GM21526 (cell line): Measurements from ENCODE around the gene CAMSAP1.

Source experiments
- ATAC-seq: cut with Tn5 transposase; IDR thresholded peaks from one replicate; pipeline ENCODE4 v1.9.1; 2021; ENCODE audit warnings: moderate library complexity; ENCODE audit not compliant: unreplicated experiment, low FRiP score

Gene CAMSAP1

DNA sequence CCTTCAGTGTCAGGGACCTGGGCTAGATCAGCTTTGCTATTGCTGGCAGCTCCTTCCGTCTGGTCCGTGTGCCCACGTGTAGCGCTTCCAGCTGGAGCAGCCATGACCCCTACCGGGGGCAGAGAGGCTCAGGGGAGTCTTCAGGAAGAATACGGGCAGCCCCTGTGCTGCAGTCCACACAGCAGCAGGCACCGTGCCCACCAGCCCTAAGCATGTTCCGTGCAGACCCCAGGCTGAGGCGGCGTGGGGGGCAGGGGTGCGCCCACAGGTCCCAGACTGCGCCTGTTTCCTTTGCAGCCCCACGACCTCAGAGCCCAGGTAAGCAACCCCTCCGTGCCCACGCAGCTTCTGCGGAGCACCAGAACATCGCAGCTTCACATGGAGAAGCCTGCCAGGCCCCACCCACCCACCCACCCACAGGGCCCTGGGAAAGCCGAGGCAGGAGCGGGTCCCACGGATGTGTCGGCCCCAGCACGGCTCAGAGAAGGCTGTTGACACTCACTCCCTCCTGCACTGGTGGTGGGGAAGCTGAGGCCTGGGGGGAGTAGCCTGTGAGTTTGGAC is 122.3 kb downstream of the CAMSAP1 start:
- ATAC-seq = no peak

- ATAC-seq = no peak
These were observed 123.7 kb downstream of the CAMSAP1 start for GRCh38 chr9:135783540-135784245.

- no peak for ATAC-seq
These were observed 124.4 kb downstream of the CAMSAP1 start for GRCh38 chr9:135782946-135783345.

DNA sequence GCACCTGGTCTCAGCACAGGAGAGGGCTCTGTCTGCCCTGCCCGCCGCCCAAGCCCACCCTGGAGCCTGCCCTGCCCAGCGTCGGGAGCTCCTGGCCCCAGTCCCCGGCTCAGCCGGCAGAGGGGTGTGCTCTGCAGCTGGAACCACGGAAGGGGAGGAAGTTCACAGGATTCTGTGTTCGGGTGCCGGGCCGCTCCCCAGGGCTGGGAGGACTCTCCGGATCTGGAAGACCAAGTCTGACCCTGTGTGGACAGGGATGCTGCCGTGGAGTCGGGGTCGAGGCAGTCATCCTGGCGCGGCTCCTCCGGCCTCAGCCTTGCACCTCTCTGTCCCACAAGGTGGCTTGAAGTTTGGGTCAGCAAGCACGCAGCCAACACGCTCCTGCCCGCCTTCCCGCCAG is 126.7 kb downstream of the CAMSAP1 start:
- ATAC-seq = no peak

- ATAC-seq = no peak
These were observed 127.3 kb downstream of the CAMSAP1 start for GRCh38 chr9:135780086-135780485.

DNA sequence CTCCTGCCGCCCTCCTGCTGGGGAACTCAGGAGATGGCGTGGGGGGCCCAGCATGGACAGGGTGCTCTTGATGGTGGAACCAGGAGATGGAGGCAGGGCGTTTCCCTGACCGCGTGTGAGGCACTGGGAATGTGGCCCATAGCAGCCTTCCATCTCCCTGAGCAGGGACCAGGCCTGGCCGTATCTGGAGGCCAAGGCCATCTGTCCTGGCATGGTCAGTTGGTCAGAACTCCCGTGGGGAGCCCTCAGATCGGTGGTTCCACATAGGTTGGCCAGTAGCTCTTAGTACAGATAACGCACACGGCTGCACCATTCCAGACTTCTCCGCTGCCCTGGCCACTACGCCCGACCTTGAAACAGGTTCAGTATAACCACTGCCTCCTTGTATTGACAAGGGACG is 127.8 kb downstream of the CAMSAP1 start:
- ATAC-seq = no peak

DNA sequence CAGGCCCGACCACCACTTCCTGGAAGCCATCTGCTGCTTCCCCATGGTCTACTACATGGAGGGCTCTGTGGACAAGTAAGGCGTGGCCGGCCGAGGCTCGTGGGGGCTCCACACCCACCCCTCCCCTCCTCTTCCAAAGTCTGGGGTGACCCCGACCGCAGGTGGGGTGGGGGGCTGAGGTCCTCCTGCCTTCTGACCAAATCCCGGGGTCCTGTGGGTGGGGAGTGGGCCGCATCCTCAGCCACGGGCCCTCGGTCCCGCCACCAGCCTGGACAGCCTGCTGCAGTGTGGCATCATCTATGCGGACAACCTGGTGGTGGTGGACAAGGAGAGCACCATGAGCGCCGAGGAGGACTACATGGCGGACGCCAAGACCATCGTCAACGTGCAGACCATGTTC is 128.9 kb downstream of the CAMSAP1 start:
- ATAC-seq = no peak

- no peak for ATAC-seq
These were observed 129.6 kb downstream of the CAMSAP1 start for GRCh38 chr9:135777623-135778177.

DNA sequence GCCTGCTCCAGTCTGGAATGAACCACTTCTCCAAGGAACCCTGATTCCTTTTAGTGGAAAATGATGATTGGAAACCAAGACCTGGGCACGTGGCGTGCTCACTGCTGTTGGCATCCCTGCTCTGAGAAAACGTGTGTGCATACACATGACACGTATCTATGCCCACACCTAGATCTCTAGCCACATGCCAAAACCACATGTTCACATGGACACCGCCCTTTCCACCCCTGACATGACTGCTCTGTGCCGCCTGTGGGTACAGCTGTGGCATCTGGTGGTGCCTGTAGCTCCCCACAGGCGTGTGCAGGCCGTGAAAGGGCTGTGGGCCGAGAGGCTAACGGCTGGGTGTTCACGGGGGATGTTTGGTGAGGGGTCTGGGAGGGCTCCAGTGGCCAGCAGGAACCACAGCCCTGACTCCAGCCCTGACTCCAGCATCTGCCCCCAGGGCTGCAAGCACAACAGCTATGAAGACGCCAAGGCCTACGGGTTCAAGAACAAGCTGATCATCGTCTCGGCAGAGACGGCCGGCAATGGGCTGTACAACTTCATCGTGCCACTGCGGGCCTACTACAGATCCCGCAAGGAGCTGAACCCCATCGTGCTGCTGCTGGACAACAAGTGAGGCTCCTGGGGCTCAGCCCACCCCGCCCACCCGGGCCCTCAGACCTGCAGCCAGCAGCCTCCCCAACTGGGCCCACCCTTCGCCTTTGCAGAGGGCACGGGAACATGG is 130.3 kb downstream of the CAMSAP1 start:
- ATAC-seq = no peak

DNA sequence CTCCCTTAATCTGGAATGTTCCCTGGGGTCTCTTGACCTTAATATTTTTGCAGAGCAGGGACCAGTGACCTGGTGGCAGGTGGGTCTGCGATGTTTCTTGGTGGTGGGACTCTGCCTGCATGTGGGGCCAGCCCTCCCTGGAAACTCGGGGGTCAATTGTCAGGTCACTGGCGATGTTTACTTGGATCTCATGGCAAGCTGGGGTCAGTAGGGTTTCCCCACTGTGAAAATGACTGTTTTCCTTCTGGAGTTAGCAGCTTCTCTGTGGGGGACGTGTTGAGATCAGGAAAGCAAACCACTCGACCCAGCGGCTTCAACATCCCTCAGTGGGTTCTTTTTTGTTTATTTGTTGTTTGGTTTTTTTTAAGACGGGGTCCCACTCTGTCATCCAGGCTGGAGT is 131.4 kb downstream of the CAMSAP1 start:
- no peak for ATAC-seq

GRCh38 chr9:135774794-135775525 is 132.4 kb downstream of the CAMSAP1 start:
- no peak for ATAC-seq

GRCh38 chr9:135774239-135774747 is 133.1 kb downstream of the CAMSAP1 start:
- ATAC-seq = no peak

DNA sequence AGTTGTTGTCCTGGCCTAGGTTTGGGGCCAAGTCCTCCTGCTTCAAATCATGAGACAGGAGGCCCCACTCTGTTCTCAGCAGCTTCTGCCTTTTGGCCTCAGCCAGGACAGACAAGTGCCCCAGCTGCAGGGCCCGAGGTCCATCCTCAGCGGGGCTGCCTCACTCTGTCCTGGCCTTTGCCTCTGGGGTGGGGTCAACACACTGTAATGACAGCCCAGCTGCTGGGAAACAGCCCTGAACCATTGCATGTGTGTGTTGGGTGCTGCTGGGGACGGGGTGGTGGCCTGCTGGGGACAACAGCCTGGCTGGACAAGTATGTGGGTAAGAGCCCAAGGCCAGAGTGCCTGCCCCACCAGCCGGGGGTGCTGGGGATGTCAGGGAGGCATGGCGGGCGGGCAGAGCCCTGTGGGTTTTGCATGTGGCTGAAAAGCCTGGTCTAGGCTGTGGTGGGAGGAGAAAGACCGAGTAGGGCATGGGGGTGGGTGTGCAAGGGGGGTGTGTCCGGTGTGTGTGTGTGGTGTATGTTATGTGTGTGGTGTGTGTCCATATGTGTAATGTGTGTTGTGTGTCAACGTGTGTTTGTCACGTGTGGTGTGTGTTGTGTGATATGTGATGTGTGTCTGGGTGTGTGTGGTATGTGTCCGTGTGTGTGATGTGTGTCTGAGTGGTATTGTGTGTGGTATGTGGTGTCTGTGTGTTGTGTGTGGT is 133.7 kb downstream of the CAMSAP1 start:
- no peak for ATAC-seq

GRCh38 chr9:135772702-135773493 is 134.4 kb downstream of the CAMSAP1 start:
- no peak for ATAC-seq

- no peak for ATAC-seq
These were observed 135.2 kb downstream of the CAMSAP1 start for GRCh38 chr9:135772056-135772646.

DNA sequence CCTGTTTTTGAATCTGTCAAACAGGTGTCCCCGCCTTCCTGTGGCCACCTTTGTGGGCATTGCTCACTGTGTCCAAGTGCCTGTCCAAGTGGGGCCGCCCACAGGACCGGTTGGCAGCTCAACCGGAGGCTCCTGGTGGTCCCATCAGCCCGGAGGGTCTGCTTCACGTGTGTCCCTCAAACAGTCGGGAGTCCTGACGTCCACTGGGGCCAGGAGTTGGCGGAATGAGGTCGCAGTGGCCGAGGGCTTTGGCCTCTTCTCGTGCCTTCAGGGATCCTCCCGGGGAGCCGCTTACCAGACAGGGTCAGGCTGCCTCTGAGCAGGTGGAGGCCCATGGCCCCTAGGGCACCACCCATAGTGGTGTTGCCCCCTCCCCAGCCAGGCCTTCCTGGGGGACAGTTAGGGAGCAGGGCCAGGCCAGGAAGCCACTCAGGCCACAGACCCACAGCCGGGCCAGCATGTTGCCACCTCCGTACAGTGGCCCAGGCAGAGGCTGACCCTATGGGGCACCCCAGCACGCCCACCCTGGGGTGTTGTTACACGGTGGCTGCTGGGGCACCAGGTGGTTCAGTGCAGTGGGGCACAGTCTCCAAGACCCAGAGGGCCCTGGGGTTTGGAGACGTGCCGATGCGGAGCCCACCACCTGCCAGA is 135.8 kb downstream of the CAMSAP1 start:
- no peak for ATAC-seq

DNA sequence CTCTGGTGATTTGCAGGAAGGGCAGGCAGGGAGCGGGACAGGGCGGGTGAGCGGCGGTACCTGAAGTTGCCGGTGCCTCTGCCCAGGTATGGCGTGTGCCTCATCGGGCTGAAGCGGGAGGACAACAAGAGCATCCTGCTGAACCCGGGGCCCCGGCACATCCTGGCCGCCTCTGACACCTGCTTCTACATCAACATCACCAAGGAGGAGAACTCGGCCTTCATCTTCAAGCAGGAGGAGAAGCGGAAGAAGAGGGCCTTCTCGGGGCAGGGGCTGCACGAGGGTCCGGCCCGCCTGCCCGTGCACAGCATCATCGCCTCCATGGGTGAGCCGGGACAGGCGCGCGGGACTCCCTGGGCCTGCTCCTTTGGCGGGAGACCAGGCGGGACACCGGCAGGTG is 136.6 kb downstream of the CAMSAP1 start:
- no peak for ATAC-seq

DNA sequence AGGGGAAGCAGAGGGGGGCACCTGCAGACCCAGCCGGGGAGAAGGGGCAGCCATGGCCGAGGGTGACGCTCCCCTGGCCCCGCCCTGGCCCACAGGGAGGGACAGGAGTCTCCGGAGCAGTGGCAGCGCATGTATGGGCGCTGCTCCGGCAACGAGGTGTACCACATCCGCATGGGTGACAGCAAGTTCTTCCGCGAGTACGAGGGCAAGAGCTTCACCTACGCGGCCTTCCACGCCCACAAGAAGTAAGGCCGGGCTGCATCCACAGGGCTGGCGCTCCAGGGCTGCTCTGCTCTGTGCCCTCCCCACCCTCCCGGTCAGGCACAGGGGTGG is 137.2 kb downstream of the CAMSAP1 start:
- no peak for ATAC-seq
